GM12878 (cell line): ENCODE results near the gene CIP2A. TPM values are rescaled to one million over a fixed set of nuclear protein-coding genes. Genes with fewer than 3 reads are reported as not detected.

Experiments used
- ATAC-seq: fragments of 200-7000 bp; cut with Tn5 transposase; 3 replicates; pipeline ENCODE4 v1.9.1; 2020; ENCODE audit warnings: mild to moderate bottlenecking, moderate library complexity
- BruUV-seq: library from RNA; stranded (reverse); fragments of 400-500 nt; replicated peaks from 2 replicates; lab custom pipeline; 2021; lab: Mats Ljungman, UMichigan
- CTCF ChIA-PET: fragments of 300-600 bp; sonication (Branson Sonifier 250); formaldehyde crosslinking; extraction: SDS; loops from one replicate; lab custom pipeline; 2021; ENCODE audit warnings: inconsistent platforms; lab: Yijun Ruan, JAX
- POLR2A ChIA-PET: fragments of 350-600 bp; formaldehyde crosslinking; extraction: SDS; loops from one replicate; lab custom pipeline; 2021; ENCODE audit warnings: inconsistent platforms; lab: Charles Lee
- RAD21 ChIA-PET: fragments of 300-600 bp; sonication (Branson Sonifier 250); formaldehyde crosslinking; loops from one replicate; lab custom pipeline; 2023; ENCODE audit warnings: antibody characterized with exemption; ENCODE audit not compliant: unreplicated experiment; lab: Charles Lee
- SMC1A ChIA-PET: fragments of 300-600 bp; sonication (Branson Sonifier 250); formaldehyde crosslinking; loops from one replicate; lab custom pipeline; 2023; ENCODE audit not compliant: unreplicated experiment, uncharacterized antibody; lab: Charles Lee
- DNase-seq: peaks from one replicate; pipeline ENCODE4 v3.0.0-alpha.2; 2011; ENCODE audit warnings: low read depth, low spot score
- FAIRE-seq: peaks from 3 replicates; lab custom pipeline; 2011; peaks lifted over from hg19 to GRCh38; lab: Jason Lieb, UNC
- H2AFZ ChIP-seq: 2 replicates; pipeline ENCODE4 v1.6.0; 2011; ENCODE audit warnings: low read depth, low read length, control low read depth; ENCODE audit not compliant: control insufficient read depth
- H3K27ac ChIP-seq: 2 replicates; pipeline ENCODE4 v1.5.1; 2011; ENCODE audit warnings: control low read depth; ENCODE audit not compliant: control insufficient read depth, insufficient read depth
- H3K27me3 ChIP-seq, 2 experiments: replicated peaks in 1 of 2; 2 replicates each; pipeline versions ENCODE4 v1.6.0 to v1.6.1; 2011; ENCODE audit warnings: low read length in 1 of 2; ENCODE audit not compliant: control insufficient read depth in 2 of 2, insufficient read depth in 2 of 2
- H3K36me3 ChIP-seq, 2 experiments: 2 replicates each; pipeline ENCODE4 v1.5.1; 2011; ENCODE audit warnings: low read length in 1 of 2; ENCODE audit not compliant: control insufficient read depth in 2 of 2, insufficient read depth in 2 of 2
- H3K4me1 ChIP-seq: 2 replicates; pipeline ENCODE4 v1.6.1; 2011; ENCODE audit warnings: mild to moderate bottlenecking, low read length, moderate library complexity, mixed read lengths; ENCODE audit not compliant: control insufficient read depth, insufficient read depth
- H3K4me2 ChIP-seq: 2 replicates; pipeline ENCODE4 v1.6.0; 2011; ENCODE audit warnings: control low read depth; ENCODE audit not compliant: control insufficient read depth, insufficient read depth
- H3K4me3 ChIP-seq: fragments of 200-600 bp; sonication (generic); 2 replicates; pipeline ENCODE4 v1.5.1; 2016
- H3K79me2 ChIP-seq: 2 replicates; pipeline ENCODE4 v1.6.0; 2011; ENCODE audit warnings: low read length; ENCODE audit not compliant: control insufficient read depth, insufficient read depth
- H3K9ac ChIP-seq: 2 replicates; pipeline ENCODE4 v1.8.0; 2011; ENCODE audit warnings: low read length, control low read depth, mixed read lengths; ENCODE audit not compliant: control insufficient read depth, insufficient read depth
- H3K9me3 ChIP-seq: replicated peaks from 3 replicates; pipeline ENCODE4 v1.5.1; 2011; ENCODE audit warnings: mild to moderate bottlenecking, low read length; ENCODE audit not compliant: control insufficient read depth, insufficient read depth
- H4K20me1 ChIP-seq: 2 replicates; pipeline ENCODE4 v1.6.0; 2011; ENCODE audit not compliant: control insufficient read depth, insufficient read depth
- BCL11A ChIP-seq: IDR thresholded peaks from 2 replicates; pipeline ENCODE4 v1.6.1; 2011; ENCODE audit warnings: low read depth, low read length
- CHD2 ChIP-seq: IDR thresholded peaks from 2 replicates; pipeline ENCODE4 v1.6.1; 2011; ENCODE audit warnings: low read depth, low read length, improper control_type of control experiment, borderline replicate concordance
- CHD4 ChIP-seq: fragments of 200-600 bp; sonication (generic); IDR thresholded peaks from 2 replicates; pipeline ENCODE4 v1.6.1; 2016; ENCODE audit warnings: mild to moderate bottlenecking
- ESRRA ChIP-seq: IDR thresholded peaks from 2 replicates; pipeline ENCODE4 v1.6.1; 2012; ENCODE audit warnings: mild to moderate bottlenecking, low read length, improper control_type of control experiment
- ETV6 ChIP-seq, 2 experiments: fragments of 450-650 bp in 1 of 2; IDR thresholded peaks in 1 of 2; conservative IDR thresholded peaks in 1 of 2; 2 replicates each; pipeline ENCODE4 v1.6.1; 2014; ENCODE audit warnings: antibody characterized with exemption in 1 of 2, borderline replicate concordance in 1 of 2, low read depth in 1 of 2, mild to moderate bottlenecking in 1 of 2, moderate library complexity in 1 of 2
- FOS ChIP-seq: IDR thresholded peaks from 3 replicates; pipeline ENCODE4 v1.6.1; 2011; ENCODE audit warnings: borderline replicate concordance; ENCODE audit not compliant: insufficient read length; ENCODE audit errors: extremely low read depth
- GATAD2B ChIP-seq: fragments of 450-650 bp; conservative IDR thresholded peaks from 2 replicates; pipeline ENCODE4 v1.6.1; 2017; ENCODE audit warnings: low read depth, mild to moderate bottlenecking, moderate library complexity
- IRF4 ChIP-seq: IDR thresholded peaks from 2 replicates; pipeline ENCODE4 v1.6.1; 2011; ENCODE audit warnings: low read depth, low read length
- IRF5 ChIP-seq: fragments of 450-650 bp; IDR thresholded peaks from 2 replicates; pipeline ENCODE4 v1.6.1; 2017; ENCODE audit warnings: borderline replicate concordance
- MYB ChIP-seq: fragments of 150-350 bp; IDR thresholded peaks from 2 replicates; pipeline ENCODE4 v1.6.1; 2014; ENCODE audit warnings: mild to moderate bottlenecking, low read depth, low read length, borderline replicate concordance
- NKRF ChIP-seq: fragments of 450-650 bp; conservative IDR thresholded peaks from 2 replicates; pipeline ENCODE4 v1.6.1; 2017; ENCODE audit warnings: mild to moderate bottlenecking, moderate library complexity
- NRF1 ChIP-seq: conservative IDR thresholded peaks from 2 replicates; pipeline ENCODE4 v1.6.1; 2011; ENCODE audit warnings: mild to moderate bottlenecking, low read depth, low read length, improper control_type of control experiment
- PAX5 ChIP-seq: IDR thresholded peaks from 2 replicates; pipeline ENCODE4 v1.6.1; 2011; ENCODE audit warnings: low read depth, low read length, borderline replicate concordance
- RAD21 ChIP-seq: IDR thresholded peaks from 2 replicates; pipeline ENCODE4 v1.6.1; 2011; ENCODE audit warnings: mild to moderate bottlenecking, low read depth, low read length, moderate library complexity; ENCODE audit not compliant: insufficient read depth
- RELB ChIP-seq: fragments of 450-650 bp; IDR thresholded peaks from 2 replicates; pipeline ENCODE4 v1.6.1; 2017; ENCODE audit warnings: low read depth, mild to moderate bottlenecking, moderate library complexity
- SREBF2 ChIP-seq: IDR thresholded peaks from 2 replicates; pipeline ENCODE4 v1.6.1; 2012; ENCODE audit warnings: mild to moderate bottlenecking, low read length
- SUPT20H ChIP-seq: IDR thresholded peaks from 2 replicates; pipeline ENCODE4 v1.6.1; 2011; ENCODE audit warnings: low read depth, mild to moderate bottlenecking, low read length, moderate library complexity, borderline replicate concordance; ENCODE audit not compliant: control insufficient read depth
- TBL1XR1 ChIP-seq: IDR thresholded peaks from 2 replicates; pipeline ENCODE4 v1.6.1; 2012; ENCODE audit warnings: low read depth, low read length, improper control_type of control experiment
- ZNF207 ChIP-seq: fragments of 450-650 bp; IDR thresholded peaks from 2 replicates; pipeline ENCODE4 v1.6.1; 2014; ENCODE audit warnings: antibody characterized with exemption, mild to moderate bottlenecking, borderline replicate concordance
- ZNF24 ChIP-seq: fragments of 450-650 bp; IDR thresholded peaks from 2 replicates; pipeline ENCODE4 v1.6.1; 2017; ENCODE audit warnings: antibody characterized with exemption, mild to moderate bottlenecking
- WGBS: methylation state at CpG from one replicate; pipeline ENCODE4 v1.1.6; 2016; ENCODE audit warnings: low lambda C conversion rate; ENCODE audit not compliant: insufficient replicate concordance, insufficient coverage; ENCODE audit errors: missing lambda C conversion rate; 5-methylcytosine and 5-hydroxymethylcytosine counted together
- in situ Hi-C: fragments of 300-500 bp; cut with MboI; formaldehyde crosslinking; loops from 9 replicates; pipeline ENCODE4 v1.14.3; 2018; ENCODE audit warnings: mixed read lengths
- intact Hi-C: fragments of 100-400 bp; cut with micrococcal nuclease; formaldehyde crosslinking; loops from one replicate; pipeline ENCODE4 v1.14.2; 2022; ENCODE audit not compliant: unreplicated experiment
- polyA plus RNA-seq, 11 experiments: library from polyadenylated mRNA; depleted of rRNA in 4 of 11; unstranded in 6 of 11; stranded (reverse) in 5 of 11; fragments of >200 nt; fragmentation: Nextera tagmentation in 4 of 11; fragmentation: Illumina TruSeq in 1 of 11; extraction: Ambion mirVana in 4 of 11; extraction: Trizol in 1 of 11; gene quantifications; 1 replicate in 1 of 11; 2 replicates in 10 of 11; pipeline versions ENCODE4 v1.2.1 to v1.2.3, GENCODE V29; 2011 to 2016; ENCODE audit warnings: inconsistent platforms in 2 of 11, missing spikeins in 2 of 11, low read depth in 1 of 11
- total RNA-seq, 4 experiments: library from RNA; depleted of rRNA in 3 of 4; stranded (reverse); fragments of >200 nt in 3 of 4; fragmentation: Illumina TruSeq in 1 of 4; extraction: Trizol in 1 of 4; gene quantifications; 2 replicates each; pipeline versions ENCODE4 v1.2.1 to v1.2.3, GENCODE V29; 2013 to 2021

Gene CIP2A
- total and polyA plus RNA-seq, 10 of the 15 experiments (the other 5 are each of a cell fraction or from before 2014, with no cell fraction given): 12.5 to 29.7 (median 26.5) TPM

- no peaks in the 10 kb centered on the region for H3K79me2 ChIP-seq
- ChIA-PET SMC1A (no interaction called here), CTCF (no interaction called here), RAD21 (no interaction called here), POLR2A (no interaction called here)
- FAIRE-seq: peak; percentile 73
- peak; percentile 39 for DNase-seq
- in situ Hi-C loops: no loop called here
- 0% methylated on average over 3 of the region's 3 CpGs for WGBS
- no peak overlapping the region for H3K9ac ChIP-seq
- peak; percentile 94 for ATAC-seq
- no peaks in the 10 kb centered on the region for H3K27me3 ChIP-seq
- H3K9me3 ChIP-seq: no peaks in the 10 kb centered on the region
- H3K27ac ChIP-seq: no peak overlapping the region
- no peak overlapping the region for H3K4me2 ChIP-seq
- H3K4me3 ChIP-seq: no peak overlapping the region
- no TSS peak for BruUV-seq
- peaks cover 3% of the 10 kb centered on the region; the same call in 1 of the 2 replicates for H3K4me1 ChIP-seq
- intact Hi-C loops: no loop called here
- H4K20me1 ChIP-seq: no peaks in the 10 kb centered on the region
- H3K36me3 ChIP-seq: no peaks in the 10 kb centered on the region
- no peak overlapping the region for H2AFZ ChIP-seq
- TF ChIP-seq IRF5 (no peak), SUPT20H (no peak), CHD2 (no peak), NKRF (no peak), ETV6 (conservative IDR thresholded peaks at IDR 0.05 in 1 of 2, IDR thresholded peaks at IDR 0.05 in 1 of 2; ENCODE audit: borderline replicate concordance in 1 of 2, low read depth in 1 of 2) (no peak), ZNF207 (no peak), RELB (peak; percentile 75; the same call in 1 of the 2 replicates), GATAD2B (no peak), CHD4 (no peak), IRF4 (0 out of 2 replicates have a peak, but pooled peaks have one; percentile 31), BCL11A (0 out of 2 replicates have a peak, but pooled peaks have one; percentile 22), TBL1XR1 (no peak), SREBF2 (no peak), FOS (no peak), ESRRA (no peak), PAX5 (no peak), RAD21 (no peak), MYB (no peak), NRF1 (no peak), ZNF24 (no peak)
Observed at GRCh38 chr3:108528459-108529252, 60.6 kb downstream of the CIP2A start.
